Natural killer cell (primary cell): Measurements from ENCODE around the gene SUSD1. TPM values are rescaled to one million over a fixed set of nuclear protein-coding genes. Genes with fewer than 3 reads are reported as not detected.
A peak's percentile ranks its signal among the peaks of the same experiment; 100 is the strongest.

ENCODE experiments used
- ATAC-seq, 3 donors: fragments of 150-1000 bp in 2 of 3; fragments of 200-7000 bp in 1 of 3; cut with Tn5 transposase; 1 replicate in 1 of 3; 2 replicates in 2 of 3; pipeline ENCODE4 v1.10.0; 2021; ENCODE audit warnings: mild to moderate bottlenecking in 2 of 3, moderate library complexity in 2 of 3
- DNase-seq, 2 donors: peaks; one replicate each; pipeline versions ENCODE4 v3.0.0 to v3.0.0-alpha.2; 2013 to 2021; ENCODE audit warnings: mixed read lengths in 1 of 2
- H3K27ac ChIP-seq: one replicate; pipeline ENCODE4 v1.5.1; 2013; ENCODE audit warnings: mild to moderate bottlenecking, low read length
- H3K27me3 ChIP-seq: one replicate; pipeline ENCODE4 v1.6.1; 2013; ENCODE audit warnings: low read length; ENCODE audit not compliant: control insufficient read depth, insufficient read depth
- H3K36me3 ChIP-seq: one replicate; pipeline ENCODE4 v1.6.1; 2013; ENCODE audit warnings: low read length; ENCODE audit not compliant: control insufficient read depth, insufficient read depth
- H3K4me1 ChIP-seq: one replicate; pipeline ENCODE4 v1.6.1; 2013; ENCODE audit warnings: low read length; ENCODE audit not compliant: control insufficient read depth, insufficient read depth
- H3K4me3 ChIP-seq: one replicate; pipeline ENCODE4 v1.5.1; 2013; ENCODE audit warnings: low read length
- H3K9me3 ChIP-seq: one replicate; pipeline ENCODE4 v1.6.1; 2013; ENCODE audit warnings: low read length; ENCODE audit not compliant: control insufficient read depth, insufficient read depth
- H3K27ac Mint-ChIP-seq, 2 donors: one replicate each; pipeline ENCODE4 v1.8.0; 2022; ENCODE audit warnings: mild to moderate bottlenecking in 2 of 2, mixed read lengths in 2 of 2, moderate library complexity in 1 of 2
- H3K27me3 Mint-ChIP-seq, 2 donors: one replicate each; pipeline ENCODE4 v1.8.0; 2022; ENCODE audit warnings: low read depth in 2 of 2, mixed read lengths in 2 of 2
- H3K36me3 Mint-ChIP-seq: one replicate; pipeline ENCODE4 v1.8.0; 2022; ENCODE audit warnings: mixed read lengths
- H3K4me1 Mint-ChIP-seq, 2 donors: one replicate each; pipeline ENCODE4 v1.8.0; 2022; ENCODE audit warnings: mixed read lengths in 2 of 2
- H3K4me3 Mint-ChIP-seq: one replicate; pipeline ENCODE4 v1.8.0; 2022; ENCODE audit warnings: mild to moderate bottlenecking, moderate library complexity, mixed read lengths
- H3K9me3 Mint-ChIP-seq, 2 donors: one replicate each; pipeline ENCODE4 v1.8.0; 2022; ENCODE audit warnings: mixed read lengths in 2 of 2
- CTCF ChIP-seq: fragments of 200-600 bp; IDR thresholded peaks from one replicate; pipeline ENCODE4 v1.8.0; 2022; ENCODE audit warnings: antibody characterized with exemption
- WGBS: methylation state at CpG from one replicate; pipeline ENCODE4 v1.1.7; 2013; ENCODE audit warnings: missing lambda C conversion rate; ENCODE audit not compliant: insufficient coverage; 5-methylcytosine and 5-hydroxymethylcytosine counted together
- intact Hi-C: fragments of 100-400 bp; cut with micrococcal nuclease; formaldehyde crosslinking; loops from one replicate; pipeline ENCODE4 v1.14.2; 2022
- total RNA-seq, 4 donors: library from RNA; stranded (reverse); fragments of 120-200 nt in 1 of 4; gene quantifications; one replicate each; pipeline versions ENCODE4 v1.2.3 to v1.2.4, GENCODE V29; 2013 to 2022

SUSD1 gene
- total RNA-seq, 3 donors from 2014 or later (not counting 1 experiment from before 2014, with no cell fraction given): 74.1 to 97.4 (median 86.9) TPM

DNA sequence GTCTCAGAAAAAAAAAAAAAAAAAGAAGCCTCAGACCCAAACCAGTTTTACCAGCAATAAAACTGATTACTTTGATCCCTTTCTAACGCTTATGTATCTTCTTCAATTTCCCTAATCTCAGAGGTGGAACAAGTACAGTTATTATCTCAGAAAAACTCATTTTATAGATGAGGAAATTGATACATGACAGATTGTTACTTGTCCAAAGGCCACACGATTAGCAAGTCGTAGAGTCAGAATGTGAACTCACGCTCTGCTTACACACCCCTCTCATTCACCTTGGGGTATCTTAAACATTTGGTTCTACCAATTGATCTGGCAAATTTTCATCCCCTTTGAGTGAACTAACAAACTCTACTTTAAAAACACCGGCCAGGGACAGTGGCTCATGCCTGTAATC is 110.2 kb downstream of the SUSD1 start:
- WGBS: 89% methylated on average over 4 of the region's 5 CpGs
- Histone ChIP-seq H3K4me3 (no peak overlapping the region), H3K4me1 (peaks cover 23% of the 10 kb centered on the region), H3K27ac (no peak overlapping the region), H3K36me3 (peaks cover 15% of the 10 kb centered on the region), H3K27me3 (no peaks in the 10 kb centered on the region), H3K9me3 (no peaks in the 10 kb centered on the region)
- H3K9me3 Mint-ChIP-seq: no peaks in the 10 kb centered on the region
- DNase-seq (no peak), ATAC-seq (no peak)
- no peaks in the 10 kb centered on the region for H3K27me3 Mint-ChIP-seq
- H3K27ac Mint-ChIP-seq: no peak overlapping the region
- intact Hi-C loops: no loop called here
- H3K4me3 Mint-ChIP-seq: no peak overlapping the region
- no peak for TF ChIP-seq CTCF
- peaks cover 8% of the 10 kb centered on the region for H3K36me3 Mint-ChIP-seq
- peaks cover 16 to 44% of the 10 kb centered on the region in 2 donors for H3K4me1 Mint-ChIP-seq

DNA sequence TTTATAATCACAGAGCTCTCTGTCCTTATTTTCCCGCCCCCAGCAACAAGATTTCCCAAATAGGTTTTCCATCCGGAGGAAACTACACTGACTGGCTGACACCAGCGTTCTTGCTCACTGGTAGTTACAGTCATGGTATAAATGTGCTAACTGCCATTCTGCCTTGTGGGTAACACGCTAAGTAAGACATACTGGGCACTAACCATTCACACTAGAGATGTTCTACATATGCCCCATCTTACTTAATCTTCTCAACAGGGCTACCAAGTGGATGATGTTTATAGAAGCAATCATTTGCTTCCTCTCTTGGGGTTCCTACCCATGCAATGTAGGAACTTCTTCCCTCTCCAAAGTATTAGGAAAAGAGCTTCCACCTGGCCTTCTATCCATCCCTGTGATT is 111.5 kb downstream of the SUSD1 start:
- DNase-seq (no peak), ATAC-seq (no peak)
- no peaks in the 10 kb centered on the region for H3K9me3 ChIP-seq
- no peak for TF ChIP-seq CTCF
- no peak overlapping the region for H3K4me3 ChIP-seq
- peak overlapping the region; percentile 39 to 51 for H3K27ac Mint-ChIP-seq
- H3K36me3 ChIP-seq: peaks cover 15% of the 10 kb centered on the region
- H3K27me3 ChIP-seq: no peaks in the 10 kb centered on the region
- no peaks in the 10 kb centered on the region for H3K27me3 Mint-ChIP-seq
- peaks cover 18% of the 10 kb centered on the region for H3K4me1 ChIP-seq
- H3K9me3 Mint-ChIP-seq: no peaks in the 10 kb centered on the region
- no peak overlapping the region for H3K4me3 Mint-ChIP-seq
- H3K4me1 Mint-ChIP-seq: peaks cover 16 to 41% of the 10 kb centered on the region in 2 donors
- intact Hi-C loops: no loop called here
- H3K27ac ChIP-seq: no peak overlapping the region
- H3K36me3 Mint-ChIP-seq: peaks cover 8% of the 10 kb centered on the region
- WGBS: 92% methylated on average over 4 of the region's 4 CpGs

DNA sequence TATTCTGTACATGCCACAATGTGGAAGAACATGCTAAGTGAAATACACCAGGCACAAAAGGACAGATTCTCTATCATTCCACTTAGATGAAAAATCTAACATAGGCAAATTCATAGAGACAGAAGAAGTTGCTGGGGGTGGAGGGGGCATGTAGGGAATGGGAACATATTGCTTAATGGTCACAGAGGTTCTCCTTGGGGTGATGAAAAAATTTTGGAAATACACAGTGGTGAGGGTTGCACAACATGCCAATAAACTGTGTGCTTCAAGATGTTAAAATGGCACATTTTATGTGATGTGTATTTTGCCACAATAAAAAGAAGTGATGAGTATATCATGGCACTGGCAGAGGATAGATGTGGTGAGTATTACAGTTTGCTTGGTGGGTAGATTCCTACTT is 111.9 kb downstream of the SUSD1 start:
- Mint-ChIP-seq H3K36me3 (peaks cover 11% of the 10 kb centered on the region), H3K4me3 (no peak overlapping the region), H3K27ac (peak overlapping the region; percentile 39 to 51), H3K4me1 (peaks cover 16 to 37% of the 10 kb centered on the region in 2 donors), H3K27me3 (no peaks in the 10 kb centered on the region), H3K9me3 (no peaks in the 10 kb centered on the region)
- peaks cover 15% of the 10 kb centered on the region for H3K36me3 ChIP-seq
- H3K4me1 ChIP-seq: peaks cover 18% of the 10 kb centered on the region
- no peaks in the 10 kb centered on the region for H3K9me3 ChIP-seq
- no peak overlapping the region for H3K27ac ChIP-seq
- ATAC-seq (no peak), DNase-seq (no peak)
- no peaks in the 10 kb centered on the region for H3K27me3 ChIP-seq
- H3K4me3 ChIP-seq: no peak overlapping the region
- intact Hi-C loops: no loop called here
- no peak for TF ChIP-seq CTCF

- WGBS: 2% methylated on average over 3 of the region's 3 CpGs
- H3K4me1 Mint-ChIP-seq: peaks cover 16 to 32% of the 10 kb centered on the region in 2 donors
- Histone ChIP-seq H3K4me1 (peaks cover 18% of the 10 kb centered on the region), H3K36me3 (peaks cover 22% of the 10 kb centered on the region), H3K9me3 (no peaks in the 10 kb centered on the region), H3K27me3 (no peaks in the 10 kb centered on the region), H3K27ac (peak overlapping the region; percentile 60), H3K4me3 (no peak overlapping the region)
- peak; percentile 19 to 39 for DNase-seq
- no peak for TF ChIP-seq CTCF
- peaks cover 19% of the 10 kb centered on the region for H3K36me3 Mint-ChIP-seq
- peak; percentile 72 to 85 (median 79) for ATAC-seq
- H3K4me3 Mint-ChIP-seq: no peak overlapping the region
- no peaks in the 10 kb centered on the region for H3K9me3 Mint-ChIP-seq
- no peaks in the 10 kb centered on the region for H3K27me3 Mint-ChIP-seq
- intact Hi-C loops: no loop called here
- peak overlapping the region; percentile 10 to 83 for H3K27ac Mint-ChIP-seq
These were observed 113.9 kb downstream of the SUSD1 start for GRCh38 chr9:112061152-112061740.
